ENCODE measurements around the gene SPATA17. TPM values are rescaled to one million over a fixed set of nuclear protein-coding genes. Genes with fewer than 3 reads are reported as not detected.
"Not testable (repeated sequence)": the region's sequence is repeated elsewhere in the genome, so short reads cannot be mapped to it uniquely, and the experiment has no call there.

The SPATA17 gene, protein sequence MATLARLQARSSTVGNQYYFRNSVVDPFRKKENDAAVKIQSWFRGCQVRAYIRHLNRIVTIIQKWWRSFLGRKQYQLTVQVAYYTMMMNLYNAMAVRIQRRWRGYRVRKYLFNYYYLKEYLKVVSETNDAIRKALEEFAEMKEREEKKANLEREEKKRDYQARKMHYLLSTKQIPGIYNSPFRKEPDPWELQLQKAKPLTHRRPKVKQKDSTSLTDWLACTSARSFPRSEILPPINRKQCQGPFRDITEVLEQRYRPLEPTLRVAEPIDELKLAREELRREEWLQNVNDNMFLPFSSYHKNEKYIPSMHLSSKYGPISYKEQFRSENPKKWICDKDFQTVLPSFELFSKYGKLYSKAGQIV
- total RNA-seq, result 1 to 10 TPM in 1 of 4 donors, under 1 TPM in 1, not detected in 2; 0.52 to 2.4 TPM

DNA sequence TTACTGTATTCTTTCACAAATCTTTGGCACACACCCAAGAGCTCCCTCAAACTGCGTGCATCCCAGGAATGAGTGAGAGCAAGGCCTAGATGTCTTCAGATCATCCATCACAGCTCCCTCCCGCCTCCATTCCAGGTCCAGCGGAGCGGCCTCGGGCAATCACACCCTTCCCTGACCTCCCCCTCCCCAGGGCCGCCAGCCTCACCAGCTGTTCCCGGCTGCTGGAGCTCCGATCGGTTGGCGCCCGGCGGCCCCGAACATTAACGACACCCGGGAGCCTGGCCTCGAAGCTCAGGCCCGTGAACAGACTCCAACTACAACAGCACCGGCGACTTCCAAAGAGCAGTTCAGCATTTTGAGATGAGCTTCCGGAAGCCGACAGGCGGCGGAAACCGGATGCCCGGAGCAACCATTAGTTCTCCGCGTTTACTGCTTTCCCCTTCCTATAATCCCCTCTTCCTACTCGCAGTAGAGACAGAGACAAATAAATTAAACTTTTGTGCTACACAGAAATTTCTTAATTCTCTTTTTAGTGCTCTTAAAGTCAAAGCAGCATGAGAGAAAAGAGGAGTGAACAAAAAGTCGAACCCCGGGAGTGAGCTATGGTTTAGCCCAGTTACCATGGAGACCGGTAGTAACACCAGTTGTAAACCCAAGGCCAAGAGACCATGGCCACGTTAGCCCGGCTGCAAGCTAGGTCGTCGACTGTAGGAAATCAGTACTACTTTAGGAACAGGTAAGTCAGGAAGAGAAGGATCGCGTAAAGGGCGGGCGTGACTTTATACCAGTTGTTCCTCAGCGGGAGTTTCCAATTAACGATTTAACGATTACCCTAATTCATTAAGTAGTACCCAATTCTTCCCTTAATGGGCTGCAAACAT lies at the start of gene SPATA17, which contains the start of gene GPATCH2:
Gene SPATA17 (plus strand): TSS at position 634 of the 881 bp plus-strand sequence. CDS start 35 bp downstream, at position 669.
Gene GPATCH2 (minus strand): TSS at position 380 of the 881 bp plus-strand sequence. CDS start 119 bp downstream, at position 261.
- DNase-seq, result peak; percentile 68 to 73
- Histone ChIP-seq H3K27me3 (no peaks in the 10 kb centered on the region), H3K4me3 (peak within 1 kb of the TSS; percentile 78 to 81), H3K9me3 (no peaks in the 10 kb centered on the region), H3K36me3 (no peaks in the 10 kb centered on the region), H3K27ac (peak within 1 kb of the TSS; percentile 75 to 86), H3K4me1 (no peaks in the 10 kb centered on the region)
- TF ChIP-seq, protein P1, sequence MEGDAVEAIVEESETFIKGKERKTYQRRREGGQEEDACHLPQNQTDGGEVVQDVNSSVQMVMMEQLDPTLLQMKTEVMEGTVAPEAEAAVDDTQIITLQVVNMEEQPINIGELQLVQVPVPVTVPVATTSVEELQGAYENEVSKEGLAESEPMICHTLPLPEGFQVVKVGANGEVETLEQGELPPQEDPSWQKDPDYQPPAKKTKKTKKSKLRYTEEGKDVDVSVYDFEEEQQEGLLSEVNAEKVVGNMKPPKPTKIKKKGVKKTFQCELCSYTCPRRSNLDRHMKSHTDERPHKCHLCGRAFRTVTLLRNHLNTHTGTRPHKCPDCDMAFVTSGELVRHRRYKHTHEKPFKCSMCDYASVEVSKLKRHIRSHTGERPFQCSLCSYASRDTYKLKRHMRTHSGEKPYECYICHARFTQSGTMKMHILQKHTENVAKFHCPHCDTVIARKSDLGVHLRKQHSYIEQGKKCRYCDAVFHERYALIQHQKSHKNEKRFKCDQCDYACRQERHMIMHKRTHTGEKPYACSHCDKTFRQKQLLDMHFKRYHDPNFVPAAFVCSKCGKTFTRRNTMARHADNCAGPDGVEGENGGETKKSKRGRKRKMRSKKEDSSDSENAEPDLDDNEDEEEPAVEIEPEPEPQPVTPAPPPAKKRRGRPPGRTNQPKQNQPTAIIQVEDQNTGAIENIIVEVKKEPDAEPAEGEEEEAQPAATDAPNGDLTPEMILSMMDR (IDR thresholded peaks at IDR 0.05), result peak in 3 of 4 experiments; percentile 11 to 48 (median 39)
- no peak for TF ChIP-seq POLR2A (IDR thresholded peaks at IDR 0.05)
- intact Hi-C loops (cut with DNase I; ENCODE audit: low total_unique reads), result no loop called here

DNA sequence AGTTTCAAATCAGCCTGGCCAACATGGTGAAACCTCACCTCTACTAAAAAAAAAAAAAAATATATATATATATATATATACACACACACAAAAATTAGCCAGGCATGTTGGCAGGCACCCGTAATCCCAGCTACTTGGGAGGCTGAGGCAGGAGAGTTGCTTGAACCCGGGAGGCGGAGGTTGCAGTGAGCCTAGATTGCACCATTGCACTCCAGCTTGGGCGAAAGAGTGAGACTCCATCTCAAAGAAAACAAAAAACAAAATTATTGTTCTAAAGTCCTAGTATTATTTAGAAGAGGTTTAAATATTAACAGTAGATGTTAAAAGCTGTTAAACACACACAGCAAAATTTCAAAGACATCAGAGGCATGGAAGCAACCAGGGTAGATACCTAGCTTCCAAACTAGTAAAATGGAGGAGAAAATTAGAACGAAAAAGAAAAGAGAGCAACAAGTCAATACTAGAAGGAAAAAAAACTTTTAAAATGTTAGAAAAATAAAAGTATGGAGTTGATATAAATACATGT lies 46.8 kb upstream of the SPATA17 start:
- H3K27ac ChIP-seq; DNase-seq; H3K36me3 ChIP-seq; H3K27me3 ChIP-seq; H3K4me1 ChIP-seq; H3K4me3 ChIP-seq; H3K9me3 ChIP-seq; intact Hi-C loops (cut with DNase I; ENCODE audit: low total_unique reads): not testable (repeated sequence)

DNA sequence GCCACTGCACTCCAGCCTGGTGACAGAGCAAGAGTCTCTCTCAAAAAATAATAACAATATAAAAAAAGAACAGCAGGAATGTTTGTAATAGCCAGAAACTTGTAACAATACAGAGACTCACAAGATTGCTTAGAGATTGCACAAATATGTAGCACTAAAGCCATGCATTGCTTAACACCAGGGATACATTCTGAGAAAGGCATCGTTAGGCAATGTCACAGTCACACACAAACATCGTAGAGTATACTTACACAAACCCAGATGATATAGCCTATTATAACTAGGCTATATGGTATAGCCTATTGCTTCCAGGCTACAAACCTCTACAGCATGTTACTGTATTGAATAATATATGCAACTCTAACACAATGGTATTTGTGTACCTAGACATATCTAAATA lies 45.6 kb upstream of the SPATA17 start:
- H3K36me3 ChIP-seq, result no peaks in the 10 kb centered on the region
- H3K27me3 ChIP-seq, result no peaks in the 10 kb centered on the region
- H3K4me1 ChIP-seq, result no peaks in the 10 kb centered on the region
- no peak overlapping the region for H3K27ac ChIP-seq
- no peak for DNase-seq
- TF ChIP-seq, protein P1 (IDR thresholded peaks at IDR 0.05), result no peak
- no peak for TF ChIP-seq POLR2A (IDR thresholded peaks at IDR 0.05)
- H3K4me3 ChIP-seq, result no peak overlapping the region
- H3K9me3 ChIP-seq, result no peaks in the 10 kb centered on the region
- intact Hi-C loops (cut with DNase I; ENCODE audit: low total_unique reads), result no loop called here

DNA sequence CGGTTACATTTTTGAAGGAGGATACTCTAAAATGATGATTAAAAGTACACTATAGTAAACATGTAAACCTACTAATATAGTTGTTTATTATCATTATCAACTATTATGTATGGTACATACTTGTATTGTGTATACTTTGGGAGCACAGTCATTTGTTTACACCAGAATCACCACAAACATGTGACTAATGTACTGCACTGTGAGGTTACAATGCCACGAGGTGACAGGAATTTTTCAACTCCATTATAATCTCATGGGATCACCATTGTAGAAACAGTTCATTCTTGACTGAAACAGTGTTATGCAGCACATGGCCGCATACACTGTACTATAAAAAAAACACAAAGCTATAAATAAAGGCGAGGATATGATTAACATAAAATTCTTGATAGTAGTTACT lies 44.6 kb upstream of the SPATA17 start:
- Histone ChIP-seq H3K27me3 (no peaks in the 10 kb centered on the region), H3K4me3 (no peak overlapping the region), H3K9me3 (no peaks in the 10 kb centered on the region), H3K4me1 (no peaks in the 10 kb centered on the region), H3K36me3 (no peaks in the 10 kb centered on the region), H3K27ac (no peak overlapping the region)
- no peak for TF ChIP-seq POLR2A (IDR thresholded peaks at IDR 0.05)
- TF ChIP-seq, protein P1 (IDR thresholded peaks at IDR 0.05), result no peak
- DNase-seq, result no peak
- intact Hi-C loops (cut with DNase I; ENCODE audit: low total_unique reads), result no loop called here

DNA sequence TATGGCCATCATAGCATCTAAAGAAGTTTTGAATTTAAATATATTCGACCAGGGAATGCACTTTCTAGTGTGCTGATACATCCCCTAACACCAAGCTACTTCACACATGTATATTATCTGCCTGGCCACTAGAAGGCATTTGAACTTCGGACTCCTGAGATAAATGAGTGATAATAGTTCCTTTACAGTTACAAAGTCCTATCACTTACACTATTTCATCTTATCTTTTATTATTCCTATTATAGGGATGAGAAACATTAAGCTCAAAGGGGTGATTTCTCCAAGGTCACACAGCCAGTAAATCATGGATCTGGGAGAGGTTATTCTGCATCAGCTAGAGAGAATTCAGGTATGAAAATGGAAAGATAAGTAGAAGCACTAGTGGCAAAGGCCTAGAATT lies 40.5 kb upstream of the SPATA17 start:
- DNase-seq, result no peak
- TF ChIP-seq POLR2A (IDR thresholded peaks at IDR 0.05), result no peak
- TF ChIP-seq, protein P1 (IDR thresholded peaks at IDR 0.05), result no peak
- Histone ChIP-seq H3K36me3 (no peaks in the 10 kb centered on the region), H3K27me3 (no peaks in the 10 kb centered on the region), H3K27ac (no peak overlapping the region), H3K4me3 (no peak overlapping the region), H3K4me1 (no peaks in the 10 kb centered on the region), H3K9me3 (no peaks in the 10 kb centered on the region)
- intact Hi-C loops (cut with DNase I; ENCODE audit: low total_unique reads), result no loop called here

Data from uterus (tissue), 4 donors.